Spleen (tissue), 11 donors: ENCODE measurements around the gene GFER. TPM values are rescaled to one million over a fixed set of nuclear protein-coding genes. Genes with fewer than 3 reads are reported as not detected.

Experiments
- DNase-seq: peaks from one replicate; pipeline ENCODE4 v3.0.0-alpha.2; 2020
- H3K27ac ChIP-seq, 8 donors: fragments of 200-600 bp; sonication (generic) in 7 of 8; 1 replicate in 4 of 8; 2 replicates in 4 of 8; pipeline versions ENCODE4 v1.5.0 to v1.8.0; 2016 to 2021; ENCODE audit warnings: inconsistent platforms in 4 of 8, mild to moderate bottlenecking in 4 of 8, moderate library complexity in 1 of 8
- H3K27me3 ChIP-seq, 7 donors: fragments of 200-600 bp; sonication (generic) in 6 of 7; replicated peaks in 1 of 7; 1 replicate in 4 of 7; 2 replicates in 3 of 7; pipeline versions ENCODE4 v1.5.0 to v1.8.0; 2016 to 2021; ENCODE audit warnings: inconsistent platforms in 3 of 7, mild to moderate bottlenecking in 1 of 7
- H3K36me3 ChIP-seq, 6 donors: fragments of 200-600 bp; sonication (generic) in 5 of 6; 1 replicate in 4 of 6; 2 replicates in 2 of 6; pipeline versions ENCODE4 v1.5.0 to v1.8.0; 2016 to 2021; ENCODE audit warnings: inconsistent platforms in 2 of 6
- H3K4me1 ChIP-seq, 6 donors: fragments of 200-600 bp; sonication (generic) in 5 of 6; 1 replicate in 3 of 6; 2 replicates in 3 of 6; pipeline versions ENCODE4 v1.5.0 to v1.8.0; 2016 to 2021; ENCODE audit warnings: inconsistent platforms in 3 of 6
- H3K4me3 ChIP-seq, 8 donors: fragments of 200-600 bp; sonication (generic) in 7 of 8; 1 replicate in 4 of 8; 2 replicates in 4 of 8; pipeline versions ENCODE4 v1.5.0 to v1.8.0; 2016 to 2021; ENCODE audit warnings: inconsistent platforms in 4 of 8, mild to moderate bottlenecking in 4 of 8, moderate library complexity in 2 of 8
- H3K9me3 ChIP-seq, 8 donors: fragments of 200-600 bp; sonication (generic) in 7 of 8; 1 replicate in 4 of 8; 2 replicates in 4 of 8; pipeline versions ENCODE4 v1.5.0 to v1.8.0; 2016 to 2021; ENCODE audit warnings: inconsistent platforms in 4 of 8
- POLR2A ChIP-seq, 3 donors: fragments of 450-650 bp; IDR thresholded peaks; one replicate each; pipeline ENCODE4 v1.5.1; 2017; ENCODE audit warnings: antibody characterized with exemption in 3 of 3, mild to moderate bottlenecking in 1 of 3
- POLR2AphosphoS5 ChIP-seq, 3 donors: sonication (generic); formaldehyde crosslinking; IDR thresholded peaks; one replicate each; pipeline ENCODE4 v1.5.1; 2017; ENCODE audit warnings: antibody characterized with exemption in 3 of 3
- WGBS, 5 donors: extraction: QIAGEN DNeasy Blood & Tissue Kit in 3 of 5; methylation state at CpG; one replicate each; pipeline versions ENCODE4 v1.1.5 to v1.1.7; 2013 to 2018; 5-methylcytosine and 5-hydroxymethylcytosine counted together
- intact Hi-C: fragments of 100-400 bp; cut with DNase I; formaldehyde crosslinking; loops from one replicate; pipeline ENCODE4 v1.15.0; 2023; ENCODE audit warnings: low total_unique reads
- polyA plus RNA-seq, 3 donors: library from polyadenylated mRNA; stranded (reverse); fragments of 200-250 nt; gene quantifications; one replicate each; pipeline ENCODE4 v1.2.1, GENCODE V29; 2013
- total RNA-seq, 7 donors: library from RNA; depleted of rRNA in 3 of 7; stranded (reverse); fragments of >200 nt in 3 of 7; fragmentation: NEBNext Ultra II Directional in 4 of 7; extraction: Animal tissue kit (Norgen Biotek cat#: 25700) in 4 of 7; gene quantifications; one replicate each; pipeline versions ENCODE4 v1.1.0 to v1.2.1, GENCODE V29; 2016 to 2021
- TF ChIP-seq, protein P1 (sequence below), 11 experiments: fragments of 200-600 bp in 7 of 11; fragments of 450-650 bp in 4 of 11; sonication (generic) in 4 of 11; IDR thresholded peaks in 8 of 11; conservative IDR thresholded peaks in 3 of 11; 1 replicate in 7 of 11; 2 replicates in 4 of 11; pipeline versions ENCODE4 v1.4.0 to v1.8.0; 2016 to 2021; ENCODE audit warnings: antibody characterized with exemption in 11 of 11, inconsistent platforms in 4 of 11, mild to moderate bottlenecking in 1 of 11
- donor health status: healthy with polysubstance abuse.
- donor health status: DM: no; HTN: no; CAD: no; lungs with moderate emphysema.
- donor health status: DM: no; HTN: no; CAD: no.
- donor health status: Bipolar disorder and iron deficiency.
- donor health status: healthy.
- donor health status: DM: no; HTN: no; CAD: no.
- donor health status: DM: yes; HTN: yes; CAD: no.

Gene GFER
- total and polyA plus RNA-seq, 10 donors, result 9.6 to 36.0 (median 22.8) TPM

DNA sequence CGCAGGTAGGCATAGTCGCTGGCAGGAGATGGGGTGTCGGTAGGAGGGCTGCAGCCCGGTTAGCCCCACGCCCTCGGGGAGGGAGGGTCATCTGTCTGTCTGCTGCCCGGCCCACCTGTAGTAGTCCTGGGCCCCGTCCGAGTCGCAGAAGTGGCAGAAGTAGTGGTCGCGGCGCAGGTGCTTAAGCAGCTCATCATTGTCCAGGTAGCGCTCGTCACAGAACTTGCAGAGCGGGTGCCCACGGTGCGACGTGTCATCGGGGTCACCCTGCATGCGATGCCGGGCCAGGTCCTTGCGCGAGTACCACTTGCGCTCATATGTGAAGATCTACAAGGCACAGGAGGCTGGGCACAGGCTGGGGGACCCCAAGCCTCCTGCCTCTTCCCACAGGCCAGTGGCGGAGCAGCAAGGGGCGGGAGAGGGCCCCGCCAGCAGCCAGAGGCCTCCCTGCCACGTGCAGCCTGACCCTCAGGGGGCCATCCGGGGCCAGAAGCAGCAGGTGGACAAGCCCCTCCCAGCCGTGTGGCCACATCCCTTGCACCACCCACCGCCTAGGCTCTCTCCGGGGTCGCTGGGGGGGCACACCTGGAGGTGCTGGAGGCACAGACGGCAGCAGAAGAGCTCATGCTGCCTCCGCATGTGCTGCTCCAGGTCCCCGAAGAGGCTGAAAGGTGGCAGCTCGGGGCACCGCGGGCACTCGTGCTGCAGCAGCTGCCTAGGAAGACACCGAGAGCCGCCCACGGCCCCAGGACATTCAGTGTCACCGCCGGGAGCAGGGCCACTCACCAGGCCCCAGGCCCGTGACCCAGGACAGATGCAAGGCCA is 18.6 kb downstream of the GFER start:
- peaks cover 36 to 62% (median 45%) of the 10 kb centered on the region in 6 donors for H3K4me1 ChIP-seq
- H3K9me3 ChIP-seq, result no peaks in the 10 kb centered on the region
- no peak overlapping the region for H3K4me3 ChIP-seq
- no peaks in the 10 kb centered on the region for H3K27me3 ChIP-seq
- WGBS, 5 donors, result 94 to 98% (median 95%) methylated on average over 31 to 47 of the region's 47 CpGs
- peaks cover 5 to 74% (median 59%) of the 10 kb centered on the region in 6 donors for H3K36me3 ChIP-seq
- peak; percentile 79 for DNase-seq
- H3K27ac ChIP-seq, result no peak overlapping the region
- TF ChIP-seq POLR2A (IDR thresholded peaks at IDR 0.05) (no peak), POLR2AphosphoS5 (IDR thresholded peaks at IDR 0.05) (no peak)
- TF ChIP-seq, protein P1, sequence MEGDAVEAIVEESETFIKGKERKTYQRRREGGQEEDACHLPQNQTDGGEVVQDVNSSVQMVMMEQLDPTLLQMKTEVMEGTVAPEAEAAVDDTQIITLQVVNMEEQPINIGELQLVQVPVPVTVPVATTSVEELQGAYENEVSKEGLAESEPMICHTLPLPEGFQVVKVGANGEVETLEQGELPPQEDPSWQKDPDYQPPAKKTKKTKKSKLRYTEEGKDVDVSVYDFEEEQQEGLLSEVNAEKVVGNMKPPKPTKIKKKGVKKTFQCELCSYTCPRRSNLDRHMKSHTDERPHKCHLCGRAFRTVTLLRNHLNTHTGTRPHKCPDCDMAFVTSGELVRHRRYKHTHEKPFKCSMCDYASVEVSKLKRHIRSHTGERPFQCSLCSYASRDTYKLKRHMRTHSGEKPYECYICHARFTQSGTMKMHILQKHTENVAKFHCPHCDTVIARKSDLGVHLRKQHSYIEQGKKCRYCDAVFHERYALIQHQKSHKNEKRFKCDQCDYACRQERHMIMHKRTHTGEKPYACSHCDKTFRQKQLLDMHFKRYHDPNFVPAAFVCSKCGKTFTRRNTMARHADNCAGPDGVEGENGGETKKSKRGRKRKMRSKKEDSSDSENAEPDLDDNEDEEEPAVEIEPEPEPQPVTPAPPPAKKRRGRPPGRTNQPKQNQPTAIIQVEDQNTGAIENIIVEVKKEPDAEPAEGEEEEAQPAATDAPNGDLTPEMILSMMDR (IDR thresholded peaks at IDR 0.05 in 8 of 11, conservative IDR thresholded peaks at IDR 0.05 in 3 of 11), result no peak
- intact Hi-C loops, result no loop called here

DNA sequence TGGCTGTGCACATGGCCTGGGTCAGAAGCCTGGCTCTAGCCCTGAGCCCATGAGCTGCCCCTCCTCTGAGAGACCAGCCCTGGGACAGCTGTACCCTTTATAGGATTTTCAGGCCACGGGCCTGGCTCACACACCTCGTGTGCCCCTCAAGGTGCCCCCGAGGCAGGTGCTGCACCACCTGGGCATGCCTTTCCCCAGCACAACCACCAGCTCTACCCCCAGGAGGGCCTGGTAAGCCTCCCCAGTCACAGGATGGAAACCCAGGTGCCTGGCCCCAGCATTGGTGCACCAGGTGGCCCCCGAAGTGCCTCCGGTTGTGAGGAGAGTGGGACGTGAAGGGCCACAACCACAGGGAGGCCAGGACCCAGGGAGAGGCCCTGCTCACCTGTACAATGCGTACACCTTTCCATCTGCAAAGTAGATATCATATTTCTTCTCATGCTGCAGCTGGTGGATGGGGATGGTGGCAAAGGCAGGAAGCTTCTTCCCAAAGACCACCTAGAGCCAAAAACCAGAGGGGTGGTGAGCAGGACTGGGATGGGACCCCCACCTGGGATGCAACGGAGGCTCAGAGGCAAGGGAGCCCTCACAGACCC is 19.3 kb downstream of the GFER start:
- H3K36me3 ChIP-seq, result peaks cover 5 to 72% (median 52%) of the 10 kb centered on the region in 6 donors
- peak; percentile 68 for DNase-seq

GRCh38 chr16:2003827-2004641 is 20.0 kb downstream of the GFER start:
- intact Hi-C loops, result no loop called here
- H3K27ac ChIP-seq, result peak overlapping the region in 1 of 8 donors; percentile 2

More for the DNA sequence above, 19.3 kb downstream of the GFER start:
- Histone ChIP-seq H3K4me3 (no peak overlapping the region), H3K4me1 (peaks cover 41 to 69% (median 52%) of the 10 kb centered on the region in 6 donors), H3K9me3 (no peaks in the 10 kb centered on the region), H3K27ac (peak overlapping the region in 1 of 8 donors; percentile 2), H3K27me3 (no peaks in the 10 kb centered on the region)
- 82 to 96% (median 84%) methylated on average over 4 to 8 of the region's 8 CpGs for WGBS, 5 donors
- intact Hi-C loops, result no loop called here
- TF ChIP-seq POLR2A (IDR thresholded peaks at IDR 0.05) (no peak), POLR2AphosphoS5 (IDR thresholded peaks at IDR 0.05) (no peak)
- TF ChIP-seq, protein P1 (IDR thresholded peaks at IDR 0.05 in 8 of 11, conservative IDR thresholded peaks at IDR 0.05 in 3 of 11), result no peak

More at GRCh38 chr16:2003827-2004641, 20.0 kb downstream of the GFER start:
- H3K4me1 ChIP-seq, result peaks cover 48 to 76% (median 59%) of the 10 kb centered on the region in 6 donors
- TF ChIP-seq POLR2AphosphoS5 (IDR thresholded peaks at IDR 0.05), result peak; percentile 53 to 83 (median 70)
- TF ChIP-seq, protein P1 (IDR thresholded peaks at IDR 0.05 in 8 of 11, conservative IDR thresholded peaks at IDR 0.05 in 3 of 11), result peak; percentile 85 to 97 (median 93)
- TF ChIP-seq POLR2A (IDR thresholded peaks at IDR 0.05), result no peak
- H3K27me3 ChIP-seq, result no peaks in the 10 kb centered on the region
- peak overlapping the region in 4 of 8 donors; percentile 1 to 36 (median 9) for H3K4me3 ChIP-seq
- peaks cover 5 to 64% (median 45%) of the 10 kb centered on the region in 6 donors for H3K36me3 ChIP-seq
- no peaks in the 10 kb centered on the region for H3K9me3 ChIP-seq
- 36 to 52% (median 37%) methylated on average over 28 to 36 of the region's 36 CpGs for WGBS, 5 donors
- peak; percentile 97 for DNase-seq
